M059J (cell line): ENCODE measurements around the gene BTNL8. TPM values are rescaled to one million over a fixed set of nuclear protein-coding genes. Genes with fewer than 3 reads are reported as not detected.
A peak's percentile ranks its signal among the peaks of the same experiment; 100 is the strongest.

Experiments used
- DNase-seq: peaks from one replicate; pipeline ENCODE4 v3.0.0-alpha.2; 2012; ENCODE audit warnings: low read depth
- total RNA-seq: library from RNA; depleted of rRNA; stranded (reverse); fragments of >200 nt; shearing (Covaris generic); gene quantifications from 2 replicates; pipeline ENCODE4 v1.2.3, GENCODE V29; 2014; rRNA removed

The BTNL8 gene, protein sequence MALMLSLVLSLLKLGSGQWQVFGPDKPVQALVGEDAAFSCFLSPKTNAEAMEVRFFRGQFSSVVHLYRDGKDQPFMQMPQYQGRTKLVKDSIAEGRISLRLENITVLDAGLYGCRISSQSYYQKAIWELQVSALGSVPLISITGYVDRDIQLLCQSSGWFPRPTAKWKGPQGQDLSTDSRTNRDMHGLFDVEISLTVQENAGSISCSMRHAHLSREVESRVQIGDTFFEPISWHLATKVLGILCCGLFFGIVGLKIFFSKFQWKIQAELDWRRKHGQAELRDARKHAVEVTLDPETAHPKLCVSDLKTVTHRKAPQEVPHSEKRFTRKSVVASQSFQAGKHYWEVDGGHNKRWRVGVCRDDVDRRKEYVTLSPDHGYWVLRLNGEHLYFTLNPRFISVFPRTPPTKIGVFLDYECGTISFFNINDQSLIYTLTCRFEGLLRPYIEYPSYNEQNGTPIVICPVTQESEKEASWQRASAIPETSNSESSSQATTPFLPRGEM
- not detected in 2 replicates for total RNA-seq

DNA sequence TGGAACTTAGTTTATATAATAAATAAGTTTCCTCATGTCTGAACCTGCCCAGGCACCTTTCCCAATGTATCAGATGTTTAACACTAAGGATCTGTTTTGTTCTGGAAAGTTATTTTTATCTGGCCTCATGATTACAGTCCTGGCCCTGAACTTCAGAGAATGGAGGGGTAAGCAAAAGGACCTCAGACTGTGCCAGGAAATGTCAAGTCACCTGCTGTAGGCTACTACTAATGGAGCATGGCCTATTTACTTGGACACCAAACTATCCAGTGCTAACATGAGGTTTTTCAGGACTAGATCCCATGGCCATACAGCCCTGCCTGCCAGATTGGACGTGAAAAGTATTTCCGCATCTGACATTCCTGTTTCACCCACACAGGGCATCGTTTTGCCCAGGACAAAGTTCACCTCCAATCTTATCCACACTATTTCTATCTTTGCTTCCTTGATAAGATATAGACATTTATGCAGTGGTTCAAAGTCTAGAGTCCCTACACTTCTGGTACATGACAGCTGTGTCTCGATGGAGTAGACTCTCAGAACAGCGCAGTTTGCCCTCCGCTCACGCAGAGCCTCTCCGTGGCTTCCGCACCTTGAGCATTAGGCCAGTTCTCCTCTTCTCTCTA lies at the start of gene BTNL8:
TSS of gene BTNL8 (plus strand) at position 539 of the 626 bp plus-strand sequence. CDS start 152 bp downstream, outside the sequence.
- DNase-seq: no peak

DNA sequence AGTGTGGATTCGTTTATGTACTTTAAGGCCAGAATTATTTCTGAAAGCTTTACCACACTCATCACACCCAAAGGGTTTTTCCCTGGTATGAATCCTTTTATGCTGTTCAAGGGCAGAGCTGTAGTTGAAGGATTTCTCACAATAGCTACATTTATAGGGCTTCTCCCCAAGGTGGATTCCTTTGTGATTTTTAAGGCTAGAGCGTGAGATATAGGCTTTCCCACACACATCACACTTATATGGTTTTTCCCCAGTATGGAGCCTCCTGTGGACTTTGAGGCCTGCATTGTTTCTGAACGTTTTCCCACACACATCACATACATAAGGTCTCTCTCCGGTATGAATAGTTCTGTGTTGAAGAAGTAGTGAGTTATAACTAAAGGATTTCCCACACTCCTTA lies 49.1 kb upstream of the BTNL8 start:
- DNase-seq: no peak

DNA sequence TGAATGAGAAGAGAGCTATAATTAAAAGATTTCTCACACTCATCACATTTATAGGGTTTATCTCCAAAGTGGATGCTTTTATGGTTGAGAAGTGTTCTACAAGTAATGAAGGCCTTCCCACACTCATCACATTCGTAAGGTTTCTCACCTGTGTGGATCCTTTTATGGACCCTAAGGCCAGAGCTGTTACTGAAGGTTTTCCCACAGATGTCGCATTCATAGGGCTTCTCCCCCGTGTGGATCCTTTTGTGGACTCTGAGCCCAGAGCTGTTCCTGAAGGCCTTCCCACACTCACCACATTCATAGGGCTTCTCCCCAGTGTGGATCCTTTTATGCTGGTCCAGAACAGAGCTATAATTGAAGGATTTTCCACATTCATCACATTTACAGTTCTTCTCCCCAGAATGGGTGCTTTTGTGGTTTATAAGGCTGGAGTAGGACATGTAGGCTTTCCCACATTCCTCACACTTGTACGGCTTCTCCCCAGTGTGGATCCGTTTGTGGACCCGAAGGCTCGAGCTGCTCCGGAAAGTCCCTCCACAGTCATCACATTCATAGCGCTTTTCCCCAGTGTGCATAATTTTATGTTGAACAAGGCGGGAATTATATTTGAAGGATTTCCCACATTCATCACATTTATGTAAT lies 48.4 kb upstream of the BTNL8 start:
- DNase-seq: no peak

GRCh38 chr5:180852495-180852894 lies 46.5 kb upstream of the BTNL8 start:
- DNase-seq: no peak

- no peak for DNase-seq
These were observed 45.7 kb upstream of the BTNL8 start for GRCh38 chr5:180853121-180853847.

GRCh38 chr5:180853848-180854176 lies 45.1 kb upstream of the BTNL8 start:
- DNase-seq: no peak

- no peak for DNase-seq
These were observed 40.4 kb upstream of the BTNL8 start for GRCh38 chr5:180858586-180858985.

GRCh38 chr5:180860273-180860886 lies 38.6 kb upstream of the BTNL8 start:
- peak; percentile 60 for DNase-seq

DNA sequence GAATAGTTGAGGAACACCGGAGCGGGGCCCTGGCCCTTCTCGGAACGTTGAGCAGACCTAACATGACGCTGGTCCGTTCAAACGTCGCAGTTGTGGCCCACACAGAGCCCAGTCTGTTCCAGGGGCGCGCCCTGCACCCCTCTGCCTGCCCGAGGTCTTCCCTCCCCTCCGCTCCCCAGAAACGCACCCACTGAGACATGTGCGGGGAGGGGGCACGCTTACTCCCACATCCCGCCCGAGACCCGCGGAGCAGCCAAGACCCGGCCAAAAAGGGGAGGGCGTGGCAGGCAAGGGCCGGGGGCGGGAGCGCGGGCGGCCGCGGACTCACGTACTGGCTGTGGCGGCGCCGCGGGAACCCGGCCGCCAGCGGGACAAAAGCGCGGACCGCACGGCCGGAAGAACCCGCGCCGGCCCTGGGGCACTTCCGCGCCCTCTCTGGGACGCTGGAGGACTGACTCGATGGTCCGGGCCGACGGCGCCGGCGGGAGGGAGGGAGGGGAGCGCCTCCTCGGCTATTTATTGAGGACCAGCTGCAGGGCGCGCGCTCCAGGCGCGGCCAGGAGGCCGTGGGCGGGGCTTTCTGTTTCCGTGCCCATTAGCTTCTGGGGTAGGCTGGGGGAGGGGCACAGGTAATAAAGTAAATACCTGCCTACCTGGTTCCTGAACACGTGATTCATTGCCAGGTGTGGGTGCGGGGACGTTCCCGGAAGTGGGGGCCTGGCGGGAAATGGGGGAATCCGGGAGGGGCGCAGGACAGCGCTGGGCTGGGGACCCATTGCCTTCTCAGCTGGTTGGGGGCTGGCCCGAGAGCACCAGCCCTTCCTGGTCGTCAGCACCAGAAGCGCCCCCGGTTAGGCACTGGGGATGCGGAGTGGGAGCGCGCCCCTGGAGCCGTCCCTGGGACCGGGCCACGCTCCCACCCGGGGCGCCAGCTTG lies 37.8 kb upstream of the BTNL8 start, which contains the start of gene ZFP62:
TSS of gene ZFP62 (minus strand) at position 390 of the 936 bp plus-strand sequence. CDS start at position 333, 57 bp downstream.
- DNase-seq: peak; percentile 87

- no peak for DNase-seq
These were observed 36.3 kb upstream of the BTNL8 start for GRCh38 chr5:180862645-180863044.

GRCh38 chr5:180865981-180866695 lies 32.8 kb upstream of the BTNL8 start:
- DNase-seq: no peak

DNA sequence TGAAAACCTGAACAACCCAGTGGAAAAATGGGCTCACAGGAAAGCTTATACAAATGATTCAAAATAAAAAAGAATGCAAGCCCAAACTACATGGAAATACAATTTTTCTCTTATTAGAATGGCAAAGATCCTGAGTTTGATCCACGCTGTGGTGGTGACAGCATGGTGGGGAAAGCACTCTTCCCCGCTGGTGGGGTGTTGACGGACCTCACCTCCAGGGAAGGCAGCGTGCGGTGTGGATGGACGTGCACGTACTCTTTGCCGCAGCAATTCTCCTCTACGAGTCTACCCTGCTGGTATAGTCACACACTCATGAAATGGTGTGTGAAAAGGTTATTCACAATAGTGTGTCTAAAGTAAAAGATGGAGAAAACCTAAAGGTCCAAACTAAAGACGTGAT lies 32.0 kb upstream of the BTNL8 start:
- no peak for DNase-seq

- DNase-seq: peak; percentile 72
These were observed 30.0 kb upstream of the BTNL8 start for GRCh38 chr5:180868960-180869359.

- DNase-seq: no peak
These were observed 29.4 kb upstream of the BTNL8 start for GRCh38 chr5:180869587-180869986.

DNA sequence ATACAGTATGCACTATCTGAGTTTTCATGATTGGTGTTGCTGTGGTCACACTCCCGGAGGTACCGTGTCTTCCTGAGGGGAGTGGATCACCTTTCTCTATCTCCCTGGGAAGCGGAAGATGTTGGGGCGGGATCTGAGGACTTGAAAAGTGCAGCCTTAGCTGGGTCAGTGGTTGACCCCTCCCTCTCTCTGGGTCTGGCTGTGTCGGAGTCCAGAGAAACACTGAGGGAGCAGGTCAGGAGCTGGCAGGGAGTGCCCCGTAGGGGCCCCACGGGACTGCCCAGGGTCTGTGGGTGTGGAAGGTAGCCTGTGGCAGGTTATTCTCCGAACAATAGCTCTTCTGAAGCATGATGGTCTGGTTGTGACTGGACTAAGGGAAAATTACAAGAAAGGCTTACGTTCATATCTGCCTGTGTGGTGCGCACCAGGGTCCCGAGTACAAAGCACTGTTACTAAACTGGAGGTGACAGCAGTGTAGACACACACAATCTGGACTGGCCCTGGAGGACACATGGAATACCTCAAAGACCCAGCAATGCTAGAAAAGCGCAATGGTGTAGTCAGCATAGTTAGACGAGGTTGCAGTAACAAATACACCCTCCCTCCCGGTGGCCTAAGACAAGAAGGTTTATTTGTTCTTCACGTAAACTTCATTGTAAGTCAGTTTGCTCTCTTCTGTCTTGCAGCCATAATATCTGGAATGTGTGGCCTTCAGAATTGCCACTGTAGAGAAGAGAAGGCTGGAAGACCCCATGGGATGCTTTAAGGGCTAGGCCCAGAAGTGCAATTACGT lies 28.5 kb upstream of the BTNL8 start:
- no peak for DNase-seq

DNA sequence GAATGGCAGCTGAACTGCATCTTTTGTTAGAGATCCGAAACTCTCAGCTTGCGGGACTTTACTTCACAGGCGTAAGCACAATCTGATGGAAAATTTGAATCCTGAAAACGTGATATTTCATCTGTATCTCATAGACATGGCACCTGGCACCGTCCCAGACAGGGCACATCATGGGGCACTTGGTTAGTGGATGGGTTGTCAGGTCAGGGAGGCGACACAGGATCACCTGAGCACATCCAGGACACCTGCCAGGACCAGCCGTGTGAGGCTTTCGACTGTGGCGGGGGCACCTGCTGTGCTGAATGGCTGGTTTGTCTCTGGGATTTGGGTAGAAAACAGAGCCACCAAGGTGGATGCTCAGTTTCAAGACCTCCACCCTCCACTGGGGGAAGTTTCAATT lies 26.5 kb upstream of the BTNL8 start:
- no peak for DNase-seq

DNA sequence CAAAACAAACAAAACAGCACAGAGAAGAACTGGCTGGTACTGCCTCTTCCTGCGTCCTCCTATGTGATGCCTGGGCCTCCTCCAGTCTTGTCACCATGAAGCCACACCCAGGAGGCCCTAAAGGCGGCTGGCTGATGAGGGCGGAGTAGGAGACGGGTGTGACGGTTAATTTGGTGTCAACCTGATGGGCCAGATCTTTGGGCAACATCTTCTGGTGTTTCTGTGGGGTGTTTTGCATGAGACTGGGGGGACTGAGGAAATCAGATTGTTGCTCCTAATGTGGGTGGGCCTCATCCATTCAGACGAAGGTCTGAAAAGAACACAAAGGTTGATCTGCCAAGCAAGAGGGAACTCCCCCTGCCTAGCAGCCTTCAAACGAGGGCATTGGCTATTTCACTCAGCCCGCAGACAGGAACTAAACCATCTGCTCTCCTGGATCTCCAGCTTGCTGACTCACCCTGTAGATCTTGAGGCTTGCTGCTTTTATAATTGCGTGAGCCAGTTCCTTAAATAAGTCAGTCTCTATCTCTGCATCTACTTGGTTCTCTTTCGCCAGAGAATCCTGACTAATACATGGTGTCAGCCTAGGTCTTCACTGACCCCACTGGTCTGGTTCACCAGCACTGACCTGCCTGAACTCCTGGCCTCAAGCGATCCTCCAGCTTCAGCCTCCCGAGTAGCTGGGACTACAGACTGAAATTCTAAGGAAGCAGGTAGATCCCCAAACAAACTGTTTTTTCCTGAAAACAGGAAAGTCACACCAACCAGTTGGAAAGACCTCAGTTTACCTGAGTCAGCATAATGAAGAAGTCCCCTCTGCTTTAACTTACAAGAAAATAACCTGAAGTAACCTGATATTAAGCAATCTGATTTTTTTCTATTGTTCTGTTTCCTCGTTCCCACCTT lies 25.1 kb upstream of the BTNL8 start:
- DNase-seq: peak; percentile 66
